Pericardium fibroblast (primary cell): ENCODE data around the gene WNT5B. TPM values are rescaled to one million over a fixed set of nuclear protein-coding genes. Genes with fewer than 3 reads are reported as not detected.

Experiments used
- total RNA-seq: library from RNA; depleted of rRNA; stranded (reverse); fragments of >200 nt; gene quantifications from 2 replicates; pipeline ENCODE4 v1.2.3, GENCODE V29; 2015

The WNT5B gene
- 14.0 and 20.4 TPM in 2 replicates for total RNA-seq

GRCh38 chr12:1628666-1629337 is at the start of gene WNT5B:
Gene WNT5B, plus strand, starts transcription at chr12:1629231. Its CDS starts 2,124 bp downstream, at chr12:1631355.

GRCh38 chr12:1594261-1595025 is 34.6 kb upstream of the WNT5B start, which contains the start of gene FBXL14:
Gene FBXL14, minus strand, starts transcription at chr12:1594581. Its CDS starts 515 bp downstream, at chr12:1594066.

GRCh38 chr12:1690578-1691122 is 61.6 kb downstream of the WNT5B start, which contains the start of gene ADIPOR2:
Gene ADIPOR2, plus strand, starts transcription at chr12:1691070. Its CDS starts 63,274 bp downstream, at chr12:1754344.

Other genes starting within 250 kb of the WNT5B start
- gene FBXL14, start 34.6 kb upstream of the WNT5B start, total RNA-seq: 5.2 and 7.1 TPM in 2 replicates
- gene ADIPOR2, start 61.8 kb downstream of the WNT5B start, total RNA-seq: 16.1 and 18.0 TPM in 2 replicates
- not detected in 2 replicates for gene LRTM2, start 191.3 kb downstream of the WNT5B start, total RNA-seq